GM12878 (cell line): Measurements from ENCODE around the gene TIPARP. TPM values are rescaled to one million over a fixed set of nuclear protein-coding genes. Genes with fewer than 3 reads are reported as not detected.
"Not testable (repeated sequence)": the region's sequence is repeated elsewhere in the genome, so short reads cannot be mapped to it uniquely, and the experiment has no call there.

ENCODE experiments used
- ATAC-seq: fragments of 200-7000 bp; cut with Tn5 transposase; 3 replicates; pipeline ENCODE4 v1.9.1; 2020; ENCODE audit warnings: mild to moderate bottlenecking, moderate library complexity
- BruUV-seq: library from RNA; stranded (reverse); fragments of 400-500 nt; replicated peaks from 2 replicates; lab custom pipeline; 2021; lab: Mats Ljungman, UMichigan
- CTCF ChIA-PET: fragments of 300-600 bp; sonication (Branson Sonifier 250); formaldehyde crosslinking; extraction: SDS; loops from one replicate; lab custom pipeline; 2021; ENCODE audit warnings: inconsistent platforms; lab: Yijun Ruan, JAX
- POLR2A ChIA-PET: fragments of 350-600 bp; formaldehyde crosslinking; extraction: SDS; loops from one replicate; lab custom pipeline; 2021; ENCODE audit warnings: inconsistent platforms; lab: Charles Lee
- RAD21 ChIA-PET: fragments of 300-600 bp; sonication (Branson Sonifier 250); formaldehyde crosslinking; loops from one replicate; lab custom pipeline; 2023; ENCODE audit warnings: antibody characterized with exemption; ENCODE audit not compliant: unreplicated experiment; lab: Charles Lee
- SMC1A ChIA-PET: fragments of 300-600 bp; sonication (Branson Sonifier 250); formaldehyde crosslinking; loops from one replicate; lab custom pipeline; 2023; ENCODE audit not compliant: unreplicated experiment, uncharacterized antibody; lab: Charles Lee
- DNase-seq: peaks from one replicate; pipeline ENCODE4 v3.0.0-alpha.2; 2011; ENCODE audit warnings: low read depth, low spot score
- FAIRE-seq: peaks from 3 replicates; lab custom pipeline; 2011; peaks lifted over from hg19 to GRCh38; lab: Jason Lieb, UNC
- H2AFZ ChIP-seq: 2 replicates; pipeline ENCODE4 v1.6.0; 2011; ENCODE audit warnings: low read depth, low read length, control low read depth; ENCODE audit not compliant: control insufficient read depth
- H3K27ac ChIP-seq: 2 replicates; pipeline ENCODE4 v1.5.1; 2011; ENCODE audit warnings: control low read depth; ENCODE audit not compliant: control insufficient read depth, insufficient read depth
- H3K27me3 ChIP-seq, 2 experiments: replicated peaks in 1 of 2; 2 replicates each; pipeline versions ENCODE4 v1.6.0 to v1.6.1; 2011; ENCODE audit warnings: low read length in 1 of 2; ENCODE audit not compliant: control insufficient read depth in 2 of 2, insufficient read depth in 2 of 2
- H3K36me3 ChIP-seq, 2 experiments: 2 replicates each; pipeline ENCODE4 v1.5.1; 2011; ENCODE audit warnings: low read length in 1 of 2; ENCODE audit not compliant: control insufficient read depth in 2 of 2, insufficient read depth in 2 of 2
- H3K4me1 ChIP-seq: 2 replicates; pipeline ENCODE4 v1.6.1; 2011; ENCODE audit warnings: mild to moderate bottlenecking, low read length, moderate library complexity, mixed read lengths; ENCODE audit not compliant: control insufficient read depth, insufficient read depth
- H3K4me2 ChIP-seq: 2 replicates; pipeline ENCODE4 v1.6.0; 2011; ENCODE audit warnings: control low read depth; ENCODE audit not compliant: control insufficient read depth, insufficient read depth
- H3K4me3 ChIP-seq: fragments of 200-600 bp; sonication (generic); 2 replicates; pipeline ENCODE4 v1.5.1; 2016
- H3K79me2 ChIP-seq: 2 replicates; pipeline ENCODE4 v1.6.0; 2011; ENCODE audit warnings: low read length; ENCODE audit not compliant: control insufficient read depth, insufficient read depth
- H3K9ac ChIP-seq: 2 replicates; pipeline ENCODE4 v1.8.0; 2011; ENCODE audit warnings: low read length, control low read depth, mixed read lengths; ENCODE audit not compliant: control insufficient read depth, insufficient read depth
- H3K9me3 ChIP-seq: replicated peaks from 3 replicates; pipeline ENCODE4 v1.5.1; 2011; ENCODE audit warnings: mild to moderate bottlenecking, low read length; ENCODE audit not compliant: control insufficient read depth, insufficient read depth
- H4K20me1 ChIP-seq: 2 replicates; pipeline ENCODE4 v1.6.0; 2011; ENCODE audit not compliant: control insufficient read depth, insufficient read depth
- CREM ChIP-seq: IDR thresholded peaks from 2 replicates; pipeline ENCODE4 v1.6.1; 2014; ENCODE audit warnings: antibody characterized with exemption, low read depth
- KDM1A ChIP-seq: fragments of 200-600 bp; sonication (generic); IDR thresholded peaks from 2 replicates; pipeline ENCODE4 v1.6.1; 2016; ENCODE audit warnings: borderline replicate concordance
- NFIC ChIP-seq: IDR thresholded peaks from 2 replicates; pipeline ENCODE4 v1.6.1; 2012; ENCODE audit warnings: low read depth, mild to moderate bottlenecking, inconsistent platforms, low read length, moderate library complexity
- PAX8 ChIP-seq: fragments of 450-650 bp; IDR thresholded peaks from 2 replicates; pipeline ENCODE4 v1.6.1; 2017; ENCODE audit warnings: mild to moderate bottlenecking, moderate library complexity
- RAD21 ChIP-seq: IDR thresholded peaks from 2 replicates; pipeline ENCODE4 v1.6.1; 2011; ENCODE audit warnings: mild to moderate bottlenecking, low read depth, low read length, moderate library complexity; ENCODE audit not compliant: insufficient read depth
- WGBS: methylation state at CpG from one replicate; pipeline ENCODE4 v1.1.6; 2016; ENCODE audit warnings: low lambda C conversion rate; ENCODE audit not compliant: insufficient replicate concordance, insufficient coverage; ENCODE audit errors: missing lambda C conversion rate; 5-methylcytosine and 5-hydroxymethylcytosine counted together
- in situ Hi-C: fragments of 300-500 bp; cut with MboI; formaldehyde crosslinking; loops from 9 replicates; pipeline ENCODE4 v1.14.3; 2018; ENCODE audit warnings: mixed read lengths
- intact Hi-C: fragments of 100-400 bp; cut with micrococcal nuclease; formaldehyde crosslinking; loops from one replicate; pipeline ENCODE4 v1.14.2; 2022; ENCODE audit not compliant: unreplicated experiment
- polyA plus RNA-seq, 11 experiments: library from polyadenylated mRNA; depleted of rRNA in 4 of 11; unstranded in 6 of 11; stranded (reverse) in 5 of 11; fragments of >200 nt; fragmentation: Nextera tagmentation in 4 of 11; fragmentation: Illumina TruSeq in 1 of 11; extraction: Ambion mirVana in 4 of 11; extraction: Trizol in 1 of 11; gene quantifications; 1 replicate in 1 of 11; 2 replicates in 10 of 11; pipeline versions ENCODE4 v1.2.1 to v1.2.3, GENCODE V29; 2011 to 2016; ENCODE audit warnings: inconsistent platforms in 2 of 11, missing spikeins in 2 of 11, low read depth in 1 of 11
- total RNA-seq, 4 experiments: library from RNA; depleted of rRNA in 3 of 4; stranded (reverse); fragments of >200 nt in 3 of 4; fragmentation: Illumina TruSeq in 1 of 4; extraction: Trizol in 1 of 4; gene quantifications; 2 replicates each; pipeline versions ENCODE4 v1.2.1 to v1.2.3, GENCODE V29; 2013 to 2021
- TF ChIP-seq, protein P1 (sequence below), 3 experiments: IDR thresholded peaks in 2 of 3; conservative IDR thresholded peaks in 1 of 3; 2 replicates each; pipeline ENCODE4 v1.5.1; 2011; ENCODE audit warnings: low read depth in 3 of 3, low read length in 3 of 3, mild to moderate bottlenecking in 3 of 3, control low read depth in 2 of 3, moderate library complexity in 2 of 3, inconsistent platforms in 1 of 3, mixed read lengths in 1 of 3; ENCODE audit not compliant: control insufficient read depth in 2 of 3, insufficient read depth in 1 of 3; ENCODE audit errors: extremely low read depth in 1 of 3
- TF ChIP-seq, protein P2 (sequence below): fragments of 450-650 bp; IDR thresholded peaks from 2 replicates; pipeline ENCODE4 v1.6.1; 2017; ENCODE audit warnings: low read depth, mild to moderate bottlenecking, moderate library complexity

TIPARP gene
- total and polyA plus RNA-seq, 10 of the 15 experiments (the other 5 are each of a cell fraction or from before 2014, with no cell fraction given) = 3.2 to 21.5 (median 12.0) TPM

DNA sequence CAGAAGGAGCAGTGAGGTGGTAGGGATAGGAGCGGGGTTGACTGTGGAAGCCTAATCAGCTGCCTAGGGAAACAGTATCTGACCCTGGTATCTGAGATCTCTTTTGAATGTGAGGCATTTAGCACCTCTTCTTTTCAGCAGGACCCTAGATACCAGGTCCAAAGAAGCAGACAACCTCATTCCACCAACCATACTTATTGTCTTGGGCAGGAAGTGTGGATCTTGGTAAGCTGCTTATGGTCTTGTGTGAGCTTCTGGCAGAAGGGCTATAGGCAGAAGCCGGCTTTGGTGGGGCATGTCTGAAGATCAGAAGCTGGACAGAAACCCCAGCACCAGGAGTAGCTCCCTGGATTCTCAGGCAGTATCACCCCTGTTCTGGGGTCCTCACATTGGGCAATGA, 65.6 kb downstream of the TIPARP start (continued):
- TF ChIP-seq, protein P1, sequence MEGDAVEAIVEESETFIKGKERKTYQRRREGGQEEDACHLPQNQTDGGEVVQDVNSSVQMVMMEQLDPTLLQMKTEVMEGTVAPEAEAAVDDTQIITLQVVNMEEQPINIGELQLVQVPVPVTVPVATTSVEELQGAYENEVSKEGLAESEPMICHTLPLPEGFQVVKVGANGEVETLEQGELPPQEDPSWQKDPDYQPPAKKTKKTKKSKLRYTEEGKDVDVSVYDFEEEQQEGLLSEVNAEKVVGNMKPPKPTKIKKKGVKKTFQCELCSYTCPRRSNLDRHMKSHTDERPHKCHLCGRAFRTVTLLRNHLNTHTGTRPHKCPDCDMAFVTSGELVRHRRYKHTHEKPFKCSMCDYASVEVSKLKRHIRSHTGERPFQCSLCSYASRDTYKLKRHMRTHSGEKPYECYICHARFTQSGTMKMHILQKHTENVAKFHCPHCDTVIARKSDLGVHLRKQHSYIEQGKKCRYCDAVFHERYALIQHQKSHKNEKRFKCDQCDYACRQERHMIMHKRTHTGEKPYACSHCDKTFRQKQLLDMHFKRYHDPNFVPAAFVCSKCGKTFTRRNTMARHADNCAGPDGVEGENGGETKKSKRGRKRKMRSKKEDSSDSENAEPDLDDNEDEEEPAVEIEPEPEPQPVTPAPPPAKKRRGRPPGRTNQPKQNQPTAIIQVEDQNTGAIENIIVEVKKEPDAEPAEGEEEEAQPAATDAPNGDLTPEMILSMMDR (IDR thresholded peaks at IDR 0.05 in 2 of 3, conservative IDR thresholded peaks at IDR 0.05 in 1 of 3; ENCODE audit: control insufficient read depth in 2 of 3, extremely low read depth in 1 of 3, insufficient read depth in 1 of 3, low read depth in 3 of 3, low read length in 3 of 3) = no peak
- no peak for TF ChIP-seq CREM
- TF ChIP-seq PAX8 = no peak
- no peak for TF ChIP-seq NFIC
- TF ChIP-seq, protein P2, sequence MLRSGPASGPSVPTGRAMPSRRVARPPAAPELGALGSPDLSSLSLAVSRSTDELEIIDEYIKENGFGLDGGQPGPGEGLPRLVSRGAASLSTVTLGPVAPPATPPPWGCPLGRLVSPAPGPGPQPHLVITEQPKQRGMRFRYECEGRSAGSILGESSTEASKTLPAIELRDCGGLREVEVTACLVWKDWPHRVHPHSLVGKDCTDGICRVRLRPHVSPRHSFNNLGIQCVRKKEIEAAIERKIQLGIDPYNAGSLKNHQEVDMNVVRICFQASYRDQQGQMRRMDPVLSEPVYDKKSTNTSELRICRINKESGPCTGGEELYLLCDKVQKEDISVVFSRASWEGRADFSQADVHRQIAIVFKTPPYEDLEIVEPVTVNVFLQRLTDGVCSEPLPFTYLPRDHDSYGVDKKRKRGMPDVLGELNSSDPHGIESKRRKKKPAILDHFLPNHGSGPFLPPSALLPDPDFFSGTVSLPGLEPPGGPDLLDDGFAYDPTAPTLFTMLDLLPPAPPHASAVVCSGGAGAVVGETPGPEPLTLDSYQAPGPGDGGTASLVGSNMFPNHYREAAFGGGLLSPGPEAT = no peak
- TF ChIP-seq KDM1A = no peak
- no peak for TF ChIP-seq RAD21

DNA sequence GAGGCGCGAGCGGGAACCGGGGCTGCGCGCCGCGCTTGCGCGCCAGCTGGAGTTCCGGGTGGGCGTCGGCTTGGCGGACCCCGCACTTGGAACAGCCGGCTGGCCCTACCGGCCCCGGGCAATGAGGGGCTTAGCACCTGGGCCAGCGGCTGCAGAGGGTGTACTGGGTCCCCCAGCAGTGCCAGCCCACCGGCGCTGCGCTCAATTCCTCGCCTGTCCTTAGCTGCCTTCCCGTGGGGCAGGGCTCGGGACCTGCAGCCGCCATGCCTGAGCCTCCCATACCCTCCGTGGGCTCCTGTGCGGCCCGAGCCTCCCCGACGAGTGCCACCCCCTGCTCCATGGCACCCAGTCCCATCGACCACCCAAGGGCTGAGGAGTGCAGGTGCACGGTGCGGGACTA, 66.2 kb downstream of the TIPARP start:
- DNase-seq, RAD21 ChIA-PET, BruUV-seq, POLR2A ChIA-PET, H2AFZ ChIP-seq, H3K4me2 ChIP-seq, H3K79me2 ChIP-seq, H4K20me1 ChIP-seq, H3K4me3 ChIP-seq, H3K36me3 ChIP-seq, in situ Hi-C loops, intact Hi-C loops, H3K27ac ChIP-seq, H3K9me3 ChIP-seq, ATAC-seq, H3K4me1 ChIP-seq, FAIRE-seq, H3K27me3 ChIP-seq, SMC1A ChIA-PET, H3K9ac ChIP-seq: not testable (repeated sequence)
- WGBS = 92% methylated on average over 34 of the region's 34 CpGs
- CTCF ChIA-PET = interaction anchor here (1.0 kb wide), 1 partner anchor 66 kb away, joined by 3 read pairs; no protein-coding TSS in a partner anchor
